Loucy (cell line): Measurements from ENCODE around the gene SLC25A17.
"Not testable (repeated sequence)": the region's sequence is repeated elsewhere in the genome, so short reads cannot be mapped to it uniquely, and the experiment has no call there.

ENCODE experiments used
- H2AFZ ChIP-seq: fragments of 200-600 bp; sonication (generic); 2 replicates; pipeline ENCODE4 v1.6.0; 2016; ENCODE audit warnings: antibody characterized with exemption, mild to moderate bottlenecking, low read length, moderate library complexity
- H3F3A ChIP-seq: fragments of 200-600 bp; 2 replicates; pipeline ENCODE4 v1.6.0; 2016; ENCODE audit warnings: antibody characterized with exemption, low read depth, mild to moderate bottlenecking
- H3K27me3 ChIP-seq: fragments of 200-600 bp; sonication (generic); 2 replicates; pipeline ENCODE4 v1.6.1; 2014; ENCODE audit warnings: low read length, mild to moderate bottlenecking; ENCODE audit not compliant: insufficient read depth, poor library complexity, severe bottlenecking
- H3K36me3 ChIP-seq: fragments of 200-600 bp; sonication (generic); 2 replicates; pipeline ENCODE4 v1.6.1; 2016; ENCODE audit warnings: low read length; ENCODE audit not compliant: insufficient read depth
- H3K4me1 ChIP-seq: fragments of 200-600 bp; sonication (generic); 2 replicates; pipeline ENCODE4 v1.5.1; 2014; ENCODE audit warnings: low read length, mild to moderate bottlenecking; ENCODE audit not compliant: insufficient read depth, poor library complexity, severe bottlenecking
- H3K4me2 ChIP-seq: fragments of 200-600 bp; sonication (generic); 2 replicates; pipeline ENCODE4 v1.6.0; 2014; ENCODE audit warnings: antibody characterized with exemption, low read length, low read depth, mild to moderate bottlenecking; ENCODE audit not compliant: poor library complexity, severe bottlenecking
- H3K4me3 ChIP-seq: fragments of 200-600 bp; sonication (generic); 2 replicates; pipeline ENCODE4 v1.5.1; 2014; ENCODE audit warnings: low read length, mild to moderate bottlenecking, mixed read lengths; ENCODE audit not compliant: poor library complexity, severe bottlenecking
- H3K79me2 ChIP-seq: fragments of 200-600 bp; sonication (generic); 2 replicates; pipeline ENCODE4 v1.6.1; 2014; ENCODE audit warnings: low read length; ENCODE audit not compliant: insufficient read depth
- H3K9ac ChIP-seq: fragments of 200-600 bp; sonication (generic); 2 replicates; pipeline ENCODE4 v1.6.0; 2014; ENCODE audit warnings: mild to moderate bottlenecking, low read depth, low read length, moderate library complexity; ENCODE audit not compliant: poor library complexity, severe bottlenecking
- H3K9me2 ChIP-seq: fragments of 200-600 bp; sonication (generic); replicated peaks from 2 replicates; pipeline ENCODE4 v1.6.1; 2016; ENCODE audit warnings: low read depth, low read length, mixed read lengths
- H3K9me3 ChIP-seq: fragments of 200-600 bp; sonication (generic); 2 replicates; pipeline ENCODE4 v1.6.1; 2014; ENCODE audit warnings: mild to moderate bottlenecking, antibody characterized with exemption, low read length, low read depth; ENCODE audit not compliant: insufficient read depth
- H4K20me1 ChIP-seq: fragments of 200-600 bp; sonication (generic); 2 replicates; pipeline ENCODE4 v1.6.0; 2014; ENCODE audit warnings: antibody characterized with exemption, low read length, mild to moderate bottlenecking; ENCODE audit not compliant: insufficient read depth, poor library complexity, severe bottlenecking
- CTCF ChIP-seq: fragments of 200-600 bp; sonication (generic); conservative IDR thresholded peaks from 2 replicates; pipeline ENCODE4 v1.5.1; 2014; ENCODE audit warnings: mild to moderate bottlenecking, antibody characterized with exemption, low read length
- EZH2phosphoT487 ChIP-seq: fragments of 200-600 bp; IDR thresholded peaks from 2 replicates; pipeline ENCODE4 v1.6.1; 2018; ENCODE audit warnings: antibody characterized with exemption, mild to moderate bottlenecking, moderate library complexity, borderline replicate concordance

SLC25A17 gene

GRCh38 chr22:40834619-40835018, 15.5 kb upstream of the SLC25A17 start:
- Histone ChIP-seq H3F3A (no peaks in the 10 kb centered on the region), H3K4me1 (no peaks in the 10 kb centered on the region), H3K9ac (no peak overlapping the region), H3K9me3 (no peaks in the 10 kb centered on the region), H3K9me2 (no peaks in the 10 kb centered on the region), H4K20me1 (peaks cover 4% of the 10 kb centered on the region), H2AFZ (no peak overlapping the region), H3K4me3 (no peak overlapping the region), H3K27me3 (no peaks in the 10 kb centered on the region), H3K79me2 (peaks cover 25% of the 10 kb centered on the region), H3K4me2 (no peak overlapping the region), H3K36me3 (peaks cover 87% of the 10 kb centered on the region)
- TF ChIP-seq EZH2phosphoT487 (no peak), CTCF (no peak)

GRCh38 chr22:40829131-40829530, 10.0 kb upstream of the SLC25A17 start:
- H3K27me3 ChIP-seq = no peaks in the 10 kb centered on the region
- H3K9ac ChIP-seq = no peak overlapping the region
- H3K4me3 ChIP-seq = no peak overlapping the region
- TF ChIP-seq CTCF (no peak), EZH2phosphoT487 (no peak)
- H3K36me3 ChIP-seq = peaks cover 79% of the 10 kb centered on the region
- no peaks in the 10 kb centered on the region for H3K79me2 ChIP-seq
- H2AFZ ChIP-seq = no peak overlapping the region
- H3F3A ChIP-seq = no peaks in the 10 kb centered on the region
- no peaks in the 10 kb centered on the region for H3K4me1 ChIP-seq
- H3K4me2 ChIP-seq = no peak overlapping the region
- no peaks in the 10 kb centered on the region for H4K20me1 ChIP-seq
- H3K9me2 ChIP-seq = no peaks in the 10 kb centered on the region
- no peaks in the 10 kb centered on the region for H3K9me3 ChIP-seq

GRCh38 chr22:40826984-40827741, 8.0 kb upstream of the SLC25A17 start:
- Histone ChIP-seq H3K9me3 (no peaks in the 10 kb centered on the region), H3K9me2 (no peaks in the 10 kb centered on the region), H3K4me3 (no peak overlapping the region), H3K4me2 (no peak overlapping the region), H3K79me2 (no peaks in the 10 kb centered on the region), H3K27me3 (no peaks in the 10 kb centered on the region), H2AFZ (no peak overlapping the region), H3F3A (no peaks in the 10 kb centered on the region), H3K36me3 (peaks cover 78% of the 10 kb centered on the region), H3K9ac (no peak overlapping the region), H4K20me1 (no peaks in the 10 kb centered on the region), H3K4me1 (no peaks in the 10 kb centered on the region)
- TF ChIP-seq EZH2phosphoT487 (no peak), CTCF (no peak)

GRCh38 chr22:40826292-40826691, 7.1 kb upstream of the SLC25A17 start:
- not testable (repeated sequence) for H3F3A ChIP-seq, H3K4me1 ChIP-seq, H4K20me1 ChIP-seq, H3K9me2 ChIP-seq, H3K27me3 ChIP-seq, H3K4me2 ChIP-seq, H3K9me3 ChIP-seq, H3K9ac ChIP-seq, H3K79me2 ChIP-seq, H3K4me3 ChIP-seq, H2AFZ ChIP-seq
- H3K36me3 ChIP-seq = peaks cover 70% of the 10 kb centered on the region
